Measurements from ENCODE around the gene SPTLC3. TPM values are rescaled to one million over a fixed set of nuclear protein-coding genes. Genes with fewer than 3 reads are reported as not detected.
A peak's percentile ranks its signal among the peaks of the same experiment; 100 is the strongest.

Gene SPTLC3
- total and polyA plus RNA-seq, 2 of the 13 experiments (the other 11 are each of a cell fraction or from before 2014, with no cell fraction given) = 20.5 to 95.6 TPM

GRCh38 chr20:13009682-13010406, 1.1 kb downstream of the SPTLC3 start (continued):
- TF ChIP-seq ZBTB40 (IDR thresholded peaks at IDR 0.05) (no peak), ZBTB40 (CRISPR knock-in tag; IDR thresholded peaks at IDR 0.05) (no peak), NFE2 (CRISPR knock-in tag; IDR thresholded peaks at IDR 0.05) (no peak), PRDM15 (CRISPR knock-in tag; IDR thresholded peaks at IDR 0.05) (peak; percentile 12; the same call in 1 of the 2 replicates), ZBTB26 (CRISPR knock-in tag; IDR thresholded peaks at IDR 0.05; ENCODE audit: borderline replicate concordance) (no peak), ZNF160 (CRISPR knock-in tag; IDR thresholded peaks at IDR 0.05) (no peak), AKAP8 (CRISPR knock-in tag; IDR thresholded peaks at IDR 0.05) (no peak), FOXK2 (IDR thresholded peaks at IDR 0.05) (no peak), ATF2 (CRISPR knock-in tag; IDR thresholded peaks at IDR 0.05) (no peak; the same call in 1 of the 2 replicates), ZNF740 (CRISPR knock-in tag; IDR thresholded peaks at IDR 0.05) (no peak), SIX1 (CRISPR knock-in tag; IDR thresholded peaks at IDR 0.05; ENCODE audit: borderline replicate concordance) (peak; percentile 45; the same call in 1 of the 2 replicates), ZFP90 (CRISPR knock-in tag; IDR thresholded peaks at IDR 0.05; ENCODE audit: borderline replicate concordance) (0 out of 2 replicates have a peak, but pooled peaks have one; percentile 68), ETV5 (CRISPR knock-in tag; IDR thresholded peaks at IDR 0.05; ENCODE audit: borderline replicate concordance) (no peak)
